ENCODE results near the gene GLOD5.
A peak's percentile ranks its signal among the peaks of the same experiment; 100 is the strongest.

The GLOD5 gene

DNA sequence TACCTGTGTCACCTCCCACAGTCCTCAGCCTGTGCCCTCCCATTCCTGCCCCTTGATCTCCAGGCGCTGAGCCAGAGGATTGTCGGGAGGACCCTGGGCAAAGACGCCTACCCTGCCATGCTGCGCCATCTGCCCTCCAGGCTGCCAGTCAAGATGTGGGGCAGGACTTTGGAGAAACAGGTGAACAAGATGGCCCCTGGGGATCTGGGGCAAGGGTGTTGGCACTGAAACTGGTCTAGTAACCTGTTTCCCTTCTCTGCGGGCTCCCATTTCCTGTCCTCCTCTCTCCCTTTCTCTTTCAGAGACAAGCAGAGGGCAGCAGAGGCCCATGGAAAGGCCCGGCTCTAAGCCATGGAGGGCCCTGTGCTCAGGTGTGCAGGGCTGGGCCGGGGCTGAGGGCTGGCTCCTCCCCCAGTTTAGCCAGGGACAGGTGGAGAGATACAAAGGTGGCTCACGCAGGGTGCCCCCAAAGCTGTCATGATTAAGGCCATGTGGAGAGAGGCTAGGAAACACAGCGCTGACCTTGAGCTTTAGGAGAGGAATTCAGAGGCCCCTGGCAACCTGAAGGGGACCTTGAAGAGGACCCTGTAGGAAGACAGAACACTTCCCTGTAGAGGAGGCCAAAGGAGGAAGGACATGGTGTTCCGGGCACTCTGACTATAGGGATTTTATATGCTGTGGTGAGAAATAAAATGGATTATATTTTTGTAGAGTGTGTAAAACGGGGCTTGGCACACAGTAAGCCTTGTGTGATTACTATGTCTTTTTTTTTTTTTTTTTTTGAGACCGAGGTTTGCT, at the start of gene GLOD5:
GLOD5 (plus strand) TSS at position 74 of the 798 bp plus-strand sequence; CDS start at position 118, 44 bp downstream.
- in situ Hi-C loops (cut with MboI; ENCODE audit: low pct_unique_long_range_greater_than_20kb, low sequenced_read_pairs), result no loop called here
- DNase-seq, result peak; percentile 52

DNA sequence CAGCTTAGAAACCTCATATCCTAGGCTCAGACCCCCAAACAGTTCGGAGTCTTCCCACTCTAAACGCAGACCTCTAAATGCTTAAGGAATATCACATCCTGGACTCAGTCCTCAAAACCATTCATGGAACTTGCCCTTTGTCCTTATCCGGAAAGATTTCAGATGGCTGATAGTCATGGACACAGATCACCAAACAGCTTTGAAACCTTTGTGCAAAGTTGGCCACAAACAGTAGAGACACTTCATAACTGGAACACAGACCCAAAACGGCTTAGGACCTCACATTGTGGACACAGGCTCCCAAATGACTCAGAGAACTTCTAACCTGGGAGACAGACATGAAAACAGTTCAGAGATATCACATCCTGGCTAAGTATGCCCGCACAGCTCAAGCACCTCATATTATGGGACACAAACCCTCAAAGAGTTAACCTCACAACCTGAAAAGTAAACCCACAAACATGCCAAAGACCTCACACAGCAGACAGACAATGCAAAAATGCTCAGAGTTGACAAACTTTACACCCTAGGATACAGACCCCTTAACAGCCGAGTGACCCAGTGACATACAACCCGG, 49.5 kb upstream of the GLOD5 start:
- in situ Hi-C loops (cut with MboI; ENCODE audit: low pct_unique_long_range_greater_than_20kb, low sequenced_read_pairs), result no loop called here
- DNase-seq, result no peak

DNA sequence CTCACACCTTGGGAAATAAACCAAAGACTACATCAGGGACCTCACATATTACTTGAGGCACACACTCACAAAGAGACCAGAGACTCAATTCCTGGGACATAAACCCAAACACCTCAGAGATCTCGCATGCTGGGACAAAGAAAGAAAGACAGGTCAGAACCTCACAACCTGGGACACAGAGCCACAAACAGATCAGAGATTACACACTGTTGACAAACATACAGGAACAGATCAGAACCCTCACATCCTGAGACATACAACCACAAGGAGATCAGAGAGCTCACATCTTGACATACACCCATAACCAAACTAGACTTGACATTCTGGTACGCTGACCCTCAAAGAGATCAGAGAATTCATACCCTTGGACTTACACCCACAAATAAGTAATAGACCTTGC, 47.7 kb upstream of the GLOD5 start:
- in situ Hi-C loops (cut with MboI; ENCODE audit: low pct_unique_long_range_greater_than_20kb, low sequenced_read_pairs), result no loop called here
- DNase-seq, result no peak

DNA sequence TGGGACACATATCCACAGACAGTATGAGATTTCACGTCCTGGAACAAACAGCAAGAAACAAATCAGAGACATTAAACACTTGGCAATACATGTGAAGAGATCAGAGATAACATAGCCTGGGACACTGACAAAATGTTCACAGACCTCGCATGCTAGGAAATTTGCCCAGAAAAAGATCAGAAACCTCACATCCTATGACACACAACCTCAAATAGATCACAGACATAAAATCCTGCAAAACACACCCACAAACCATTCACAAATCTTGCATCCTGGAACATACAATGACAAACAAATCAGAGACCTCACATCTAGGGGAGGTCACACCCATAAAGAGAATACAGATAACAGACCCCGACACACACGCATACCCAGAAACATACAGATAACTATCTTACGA, 47.0 kb upstream of the GLOD5 start:
- in situ Hi-C loops (cut with MboI; ENCODE audit: low pct_unique_long_range_greater_than_20kb, low sequenced_read_pairs), result no loop called here
- no peak for DNase-seq

DNA sequence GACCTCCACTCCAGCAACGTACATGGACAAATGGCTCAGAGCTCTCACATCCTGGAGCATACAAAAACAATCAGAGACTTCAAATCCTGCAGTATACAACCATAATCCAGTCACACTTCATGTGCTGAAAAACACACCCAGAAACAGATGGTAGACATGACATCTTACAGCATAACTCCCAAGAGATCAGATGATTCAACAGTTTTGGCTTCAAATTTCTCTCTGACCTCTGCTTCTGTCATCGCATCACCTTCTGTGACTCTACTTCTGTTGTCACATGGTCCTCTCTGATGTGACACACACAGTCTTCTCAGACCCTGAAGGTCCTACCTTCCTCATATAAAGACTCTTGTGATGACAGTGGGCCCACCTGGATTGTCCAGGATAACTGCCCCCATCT, 46.5 kb upstream of the GLOD5 start:
- in situ Hi-C loops (cut with MboI; ENCODE audit: low pct_unique_long_range_greater_than_20kb, low sequenced_read_pairs), result no loop called here
- no peak for DNase-seq

DNA sequence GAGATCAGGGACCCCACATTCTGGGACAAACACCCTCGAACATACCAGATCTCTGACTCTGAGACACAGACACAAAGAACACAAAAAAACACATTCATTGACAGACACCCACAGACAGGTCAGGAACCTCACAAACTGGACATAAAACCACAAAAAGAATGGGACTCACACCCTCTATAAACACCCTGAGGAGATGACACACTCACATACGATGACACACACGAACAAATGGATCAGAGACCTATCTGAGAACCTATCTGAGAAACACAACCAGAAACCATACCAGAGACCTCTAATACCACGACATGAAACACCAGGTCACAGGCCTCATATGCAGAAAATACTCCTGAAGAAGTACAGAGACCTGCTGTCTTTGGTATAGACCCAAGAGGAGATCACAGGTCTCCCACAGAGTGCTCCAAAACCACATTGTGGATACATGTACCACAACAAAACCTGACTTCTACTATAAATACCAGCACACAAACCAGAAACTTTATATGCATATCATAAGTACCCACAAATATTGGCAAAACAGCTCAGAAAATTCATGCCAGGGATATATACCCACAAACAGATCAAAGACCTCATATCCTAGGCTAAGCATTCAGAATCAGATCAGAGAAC, 45.6 kb upstream of the GLOD5 start:
- no peak for DNase-seq
- in situ Hi-C loops (cut with MboI; ENCODE audit: low pct_unique_long_range_greater_than_20kb, low sequenced_read_pairs), result no loop called here

DNA sequence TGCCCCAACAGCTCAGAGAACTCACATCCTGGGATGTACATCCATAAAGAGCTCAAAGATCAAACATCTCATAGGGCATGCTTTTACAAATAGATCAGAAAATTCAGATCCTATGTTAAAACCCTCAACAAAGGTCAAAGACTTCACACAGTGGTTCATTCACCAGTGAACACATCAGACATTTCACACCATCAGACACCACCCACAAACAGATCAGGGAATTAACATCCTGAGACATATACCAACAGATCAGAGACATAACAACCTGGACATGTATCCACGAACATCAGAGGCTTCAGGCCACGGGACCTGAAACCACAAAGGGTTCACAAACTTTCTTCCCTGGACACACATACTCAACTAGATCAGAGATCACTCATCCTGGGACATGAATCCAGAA, 41.6 kb upstream of the GLOD5 start:
- in situ Hi-C loops (cut with MboI; ENCODE audit: low pct_unique_long_range_greater_than_20kb, low sequenced_read_pairs), result no loop called here
- DNase-seq, result no peak

DNA sequence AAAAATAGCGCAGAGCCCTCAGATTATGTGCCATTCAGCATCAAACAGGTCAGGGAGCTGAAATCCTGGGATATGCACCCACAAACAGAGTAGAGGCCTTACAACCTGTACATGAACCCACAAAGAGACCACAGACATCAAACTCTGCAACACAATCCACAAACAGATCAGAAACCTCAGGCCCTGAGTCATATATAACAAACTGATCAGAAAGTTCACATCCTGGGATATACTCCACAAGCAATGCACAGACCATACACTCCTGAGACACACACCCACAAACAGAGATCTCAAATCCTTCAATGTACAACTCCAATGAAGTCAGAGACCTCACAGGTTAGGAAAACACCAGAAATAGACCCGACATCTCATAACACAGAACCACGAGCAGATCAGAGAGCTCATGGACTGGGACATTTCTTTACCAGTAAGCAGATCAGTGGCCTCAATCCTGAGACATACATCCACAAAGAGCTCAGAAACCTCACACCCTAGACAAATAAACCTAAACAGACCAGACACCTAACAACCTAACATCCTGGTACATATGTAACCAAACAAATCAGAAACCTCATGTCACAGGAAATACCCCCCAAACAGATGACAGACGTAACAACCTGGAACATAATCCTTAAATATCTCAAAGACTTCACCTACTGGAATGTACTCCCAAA, 40.8 kb upstream of the GLOD5 start:
- no peak for DNase-seq
- in situ Hi-C loops (cut with MboI; ENCODE audit: low pct_unique_long_range_greater_than_20kb, low sequenced_read_pairs), result no loop called here

DNA sequence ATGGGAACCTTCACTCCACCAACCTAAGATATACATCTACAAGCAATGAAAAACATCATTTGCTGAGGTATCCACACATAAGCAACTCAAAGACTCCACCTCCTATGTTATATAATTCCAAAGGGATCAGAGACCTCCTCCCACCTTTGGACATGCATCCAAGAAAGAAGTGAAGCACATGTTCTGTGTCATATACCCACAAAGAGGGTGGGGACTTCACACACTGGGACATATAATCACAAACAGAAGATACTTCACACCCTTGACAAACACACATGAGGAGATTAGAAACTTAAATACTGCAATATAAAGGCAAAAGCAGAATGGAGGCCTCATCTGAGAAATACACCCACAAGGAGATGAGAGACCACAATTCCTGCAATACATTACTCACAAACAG, 39.6 kb upstream of the GLOD5 start:
- no peak for DNase-seq
- in situ Hi-C loops (cut with MboI; ENCODE audit: low pct_unique_long_range_greater_than_20kb, low sequenced_read_pairs), result no loop called here

DNA sequence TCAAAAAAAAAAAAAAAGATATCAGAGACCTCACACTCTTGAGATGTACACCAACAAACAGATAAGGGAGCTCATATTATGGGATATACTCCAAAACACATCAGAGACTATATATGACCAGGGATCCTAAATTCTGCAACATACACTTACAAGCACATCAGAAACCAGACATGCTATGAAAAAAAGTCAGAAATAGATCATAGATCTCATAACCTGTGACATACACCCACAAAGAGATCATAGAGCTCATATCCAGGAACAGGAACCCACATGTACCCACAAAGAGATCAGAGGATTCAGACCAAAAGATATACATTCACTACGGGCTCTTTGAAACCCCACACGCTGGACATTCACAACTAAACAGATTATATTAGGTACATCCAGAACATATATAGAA, 35.0 kb upstream of the GLOD5 start:
- in situ Hi-C loops (cut with MboI; ENCODE audit: low pct_unique_long_range_greater_than_20kb, low sequenced_read_pairs), result no loop called here
- no peak for DNase-seq

DNA sequence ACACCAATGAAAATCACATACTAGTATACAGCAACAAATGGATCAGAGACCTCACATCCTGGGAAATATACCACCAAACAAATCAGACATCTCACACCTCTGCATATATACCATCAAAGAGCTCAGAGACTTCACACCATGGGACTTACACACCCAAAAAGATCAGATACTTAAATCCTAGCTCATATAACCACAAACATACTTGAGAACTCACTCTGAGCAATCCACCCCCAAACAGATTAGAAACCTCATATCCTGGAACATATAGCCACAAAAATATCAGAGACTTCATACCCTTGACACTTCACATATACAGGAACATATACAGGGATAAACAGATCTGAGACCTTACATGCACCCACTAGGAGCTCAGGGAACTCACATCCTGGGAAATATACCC, 32.9 kb upstream of the GLOD5 start:
- in situ Hi-C loops (cut with MboI; ENCODE audit: low pct_unique_long_range_greater_than_20kb, low sequenced_read_pairs), result no loop called here
- DNase-seq, result no peak

DNA sequence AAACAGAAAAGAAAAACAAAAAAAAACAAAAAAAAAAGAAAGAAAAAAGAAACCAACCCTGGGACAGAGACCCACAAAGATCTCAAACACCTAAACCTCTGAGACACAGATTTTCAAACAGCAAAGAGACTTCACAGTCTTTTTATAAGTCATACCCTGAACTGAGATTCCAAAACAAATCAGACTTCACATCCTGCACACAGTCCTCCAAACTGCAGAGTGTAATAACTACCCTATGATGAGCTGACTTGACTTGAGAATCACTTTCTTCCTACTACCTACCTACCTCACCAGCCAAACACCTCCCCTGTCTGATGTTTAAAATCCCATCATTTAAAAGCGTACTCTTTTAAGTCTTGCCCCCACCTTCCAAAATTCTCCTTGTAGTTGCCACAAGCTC, 25.2 kb upstream of the GLOD5 start:
- no peak for DNase-seq
- in situ Hi-C loops (cut with MboI; ENCODE audit: low pct_unique_long_range_greater_than_20kb, low sequenced_read_pairs), result no loop called here

DNA sequence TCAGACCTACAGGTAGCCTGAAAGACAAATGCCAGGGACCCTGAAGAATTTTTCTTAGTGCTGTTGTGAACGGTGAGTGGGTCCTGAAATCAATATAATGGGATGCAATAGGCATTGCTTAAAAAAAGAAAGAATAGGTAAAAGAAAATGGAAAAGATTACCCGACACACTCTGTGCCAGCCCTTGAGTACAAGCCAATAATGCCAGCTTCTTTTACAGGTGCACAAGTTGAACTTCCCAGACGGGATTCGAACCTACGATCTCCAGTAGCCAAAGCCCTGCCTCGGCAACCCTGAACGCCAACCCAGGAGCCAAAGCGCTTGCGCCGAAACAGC, 24.7 kb upstream of the GLOD5 start:
- in situ Hi-C loops (cut with MboI; ENCODE audit: low pct_unique_long_range_greater_than_20kb, low sequenced_read_pairs), result no loop called here
- DNase-seq, result no peak

DNA sequence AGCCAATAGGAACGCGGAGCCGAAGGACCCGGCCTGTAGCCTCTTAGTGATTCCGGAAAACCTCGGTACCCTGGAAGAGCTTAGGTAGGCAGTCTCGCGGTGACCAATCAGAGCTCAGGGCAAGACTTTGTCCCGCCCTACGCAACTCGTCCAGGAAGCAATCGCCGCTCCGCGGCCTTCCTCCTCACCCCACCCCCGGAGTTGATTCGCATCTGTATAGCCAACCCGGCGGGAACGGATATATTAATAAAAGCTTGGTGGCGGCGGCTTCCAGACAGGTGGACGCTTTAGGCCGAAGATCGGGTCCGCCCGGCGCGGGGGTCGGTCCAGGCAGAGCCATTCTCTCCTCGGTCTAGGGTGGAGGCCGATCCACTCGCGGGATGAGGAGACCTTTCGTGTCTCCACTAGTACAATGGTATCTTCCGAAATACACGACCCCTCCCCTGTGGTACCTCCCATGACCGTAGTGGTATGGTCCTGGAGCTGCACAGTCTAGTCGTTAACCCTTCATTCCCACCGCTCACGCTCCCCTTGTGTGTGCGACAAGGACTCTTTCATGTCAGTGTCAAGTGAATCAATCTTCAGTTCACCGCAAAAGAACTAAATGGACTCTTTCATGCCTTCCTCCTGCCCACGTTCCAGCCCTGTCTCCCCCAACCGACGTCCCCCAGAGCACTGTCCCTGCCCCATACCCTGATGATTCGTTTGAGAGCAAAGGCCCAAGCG, 24.2 kb upstream of the GLOD5 start:
- in situ Hi-C loops (cut with MboI; ENCODE audit: low pct_unique_long_range_greater_than_20kb, low sequenced_read_pairs), result no loop called here

DNA sequence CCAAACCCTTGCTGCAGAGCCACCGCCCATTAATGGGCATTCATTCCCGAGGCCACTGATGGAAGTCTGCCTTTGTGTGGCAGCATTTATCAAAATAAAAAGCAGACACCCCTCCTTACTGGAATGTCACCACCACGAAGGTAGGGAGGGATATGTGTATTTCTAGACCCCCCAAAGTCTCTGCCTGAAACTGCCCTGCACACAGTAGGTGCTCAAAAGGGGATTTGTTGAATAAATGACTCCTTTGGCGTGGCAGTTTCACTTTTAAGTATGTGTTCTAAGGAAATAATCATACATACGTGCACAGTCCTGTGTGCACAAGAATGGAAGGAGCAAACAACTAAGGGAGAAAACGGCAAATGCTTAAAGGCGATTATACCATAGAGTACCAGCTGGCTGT, 23.6 kb upstream of the GLOD5 start:
- DNase-seq, result no peak
- in situ Hi-C loops (cut with MboI; ENCODE audit: low pct_unique_long_range_greater_than_20kb, low sequenced_read_pairs), result no loop called here

More for the DNA sequence above, 24.2 kb upstream of the GLOD5 start:
- peak; percentile 99 for DNase-seq

DNA sequence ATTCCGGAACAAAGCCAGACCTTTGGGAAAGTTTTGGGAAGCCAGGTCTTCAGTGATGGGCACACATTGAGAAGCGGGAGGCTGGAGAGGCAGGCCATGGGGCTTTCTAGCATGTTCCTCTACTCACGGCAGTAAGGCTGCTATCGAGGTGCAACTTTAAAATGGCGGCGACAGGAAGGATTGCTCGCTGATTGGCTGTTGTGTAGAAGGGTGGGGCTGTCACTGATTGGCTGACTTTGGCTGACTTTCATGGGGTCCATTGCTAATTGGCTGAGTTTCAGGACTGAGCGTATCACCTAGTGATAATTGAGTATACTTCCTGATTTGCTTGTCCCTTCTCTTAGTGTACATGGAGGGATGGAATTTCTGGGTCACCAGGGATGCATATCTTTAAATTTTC, 19.7 kb upstream of the GLOD5 start:
- in situ Hi-C loops (cut with MboI; ENCODE audit: low pct_unique_long_range_greater_than_20kb, low sequenced_read_pairs), result no loop called here
- DNase-seq, result no peak

DNA sequence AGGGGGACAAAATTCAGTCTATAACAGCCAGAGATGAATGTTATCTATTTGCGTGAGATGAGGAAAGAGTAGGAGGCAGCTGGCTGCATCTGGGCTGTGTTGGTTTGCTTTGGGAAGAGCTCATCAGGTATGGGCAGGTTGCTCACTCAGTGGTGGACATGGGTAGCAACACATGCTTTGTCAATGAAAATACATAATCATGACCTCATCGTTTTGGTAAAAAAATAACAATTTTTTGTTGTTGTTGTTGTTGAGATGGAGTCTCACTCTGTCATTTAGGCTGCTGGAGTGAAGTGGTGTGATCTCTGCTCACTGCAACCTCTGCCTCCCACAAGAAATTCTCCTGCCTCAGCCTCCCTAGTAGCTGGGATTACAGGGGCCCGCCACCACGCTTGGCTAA, 16.3 kb upstream of the GLOD5 start:
- no peak for DNase-seq
- in situ Hi-C loops (cut with MboI; ENCODE audit: low pct_unique_long_range_greater_than_20kb, low sequenced_read_pairs), result no loop called here

DNA sequence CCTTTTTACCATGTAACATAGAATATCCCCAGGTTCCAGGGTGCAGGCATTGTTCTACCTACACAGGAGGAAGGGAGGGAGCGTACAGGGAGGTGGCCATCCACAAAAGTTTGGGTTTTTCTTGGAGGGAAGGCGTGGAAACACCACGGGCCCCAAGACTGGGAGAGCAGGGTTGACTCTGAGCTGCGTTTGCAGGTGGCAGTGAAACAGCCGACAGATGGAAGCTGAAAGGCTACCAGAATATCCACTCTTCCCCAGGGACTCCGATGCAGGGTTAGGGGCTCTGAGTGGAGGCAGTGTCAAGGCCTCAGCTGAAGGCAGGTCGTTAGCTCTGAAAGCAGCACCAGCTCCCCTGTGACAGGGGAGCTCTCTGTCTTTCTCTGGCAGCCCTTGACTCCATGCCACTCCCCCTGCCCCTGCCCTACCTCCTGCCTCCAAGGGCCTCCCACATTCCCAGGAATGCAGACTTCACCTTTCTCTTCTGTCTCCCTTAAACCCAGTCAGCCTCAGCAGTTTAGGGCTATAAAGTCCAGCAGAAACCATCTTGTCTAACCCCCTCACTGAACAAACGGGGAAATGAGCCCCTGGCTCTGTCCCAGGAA, 14.0 kb upstream of the GLOD5 start:
- in situ Hi-C loops (cut with MboI; ENCODE audit: low pct_unique_long_range_greater_than_20kb, low sequenced_read_pairs), result no loop called here
- no peak for DNase-seq

DNA sequence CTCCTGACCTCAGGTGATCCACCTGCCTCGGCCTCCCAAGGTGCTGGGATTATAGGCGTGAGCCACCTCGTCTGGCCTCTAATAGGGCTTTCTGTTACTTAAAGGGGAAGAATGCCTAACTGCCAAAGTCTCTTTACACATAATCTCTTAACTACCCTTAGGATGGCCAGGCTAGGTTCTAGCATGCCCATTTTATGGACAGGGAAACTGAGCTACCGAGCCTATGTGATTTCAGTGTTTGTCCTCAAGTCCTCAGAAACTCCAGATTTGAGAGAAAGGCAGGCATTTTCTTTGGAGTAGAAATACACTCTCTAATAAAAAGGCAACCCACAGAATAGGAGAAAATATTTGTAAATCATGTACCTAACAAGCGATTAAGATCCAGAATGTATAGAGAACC, 12.4 kb upstream of the GLOD5 start:
- DNase-seq, result no peak
- in situ Hi-C loops (cut with MboI; ENCODE audit: low pct_unique_long_range_greater_than_20kb, low sequenced_read_pairs), result no loop called here
